IPS-11a (cell line): Measurements from ENCODE around the gene DNAH5.

Experiments
- H3K4me3 ChIP-seq: one replicate; pipeline ENCODE4 v1.5.1; 2013; ENCODE audit warnings: low read depth, low read length, control low read depth

DNAH5 gene

GRCh38 chr5:13735691-13736090 is 208.8 kb downstream of the DNAH5 start:
- H3K4me3 ChIP-seq: no peak overlapping the region

- H3K4me3 ChIP-seq: no peak overlapping the region
Measured at GRCh38 chr5:13731121-13731628, 213.3 kb downstream of the DNAH5 start.

- H3K4me3 ChIP-seq: no peak overlapping the region
Measured at GRCh38 chr5:13708906-13709305, 235.6 kb downstream of the DNAH5 start.

- H3K4me3 ChIP-seq: no peak overlapping the region
Measured at GRCh38 chr5:13708432-13708831, 236.1 kb downstream of the DNAH5 start.

GRCh38 chr5:13704396-13704795 is 240.1 kb downstream of the DNAH5 start:
- no peak overlapping the region for H3K4me3 ChIP-seq

- H3K4me3 ChIP-seq: no peak overlapping the region
Measured at GRCh38 chr5:13700626-13701025, 243.9 kb downstream of the DNAH5 start.

GRCh38 chr5:13698885-13699284 is 245.6 kb downstream of the DNAH5 start:
- H3K4me3 ChIP-seq: no peak overlapping the region

- H3K4me3 ChIP-seq: no peak overlapping the region
Measured at GRCh38 chr5:13695076-13695712, 249.3 kb downstream of the DNAH5 start.

GRCh38 chr5:13692172-13692571 is 252.3 kb downstream of the DNAH5 start:
- no peak overlapping the region for H3K4me3 ChIP-seq

GRCh38 chr5:13676531-13676930 is 268.0 kb downstream of the DNAH5 start:
- H3K4me3 ChIP-seq: no peak overlapping the region

- no peak overlapping the region for H3K4me3 ChIP-seq
Measured at GRCh38 chr5:13674391-13674790, 270.1 kb downstream of the DNAH5 start.

GRCh38 chr5:13673511-13673910 is 271.0 kb downstream of the DNAH5 start:
- H3K4me3 ChIP-seq: no peak overlapping the region

- no peak overlapping the region for H3K4me3 ChIP-seq
Measured at GRCh38 chr5:13664377-13664776, 280.1 kb downstream of the DNAH5 start.

GRCh38 chr5:13662626-13663025 is 281.9 kb downstream of the DNAH5 start:
- H3K4me3 ChIP-seq: no peak overlapping the region

- H3K4me3 ChIP-seq: no peak overlapping the region
Measured at GRCh38 chr5:13661272-13661671, 283.2 kb downstream of the DNAH5 start.

- H3K4me3 ChIP-seq: no peak overlapping the region
Measured at GRCh38 chr5:13660072-13660471, 284.4 kb downstream of the DNAH5 start.

GRCh38 chr5:13659391-13659790 is 285.1 kb downstream of the DNAH5 start:
- H3K4me3 ChIP-seq: no peak overlapping the region

- H3K4me3 ChIP-seq: no peak overlapping the region
Measured at GRCh38 chr5:13658761-13659160, 285.7 kb downstream of the DNAH5 start.

- no peak overlapping the region for H3K4me3 ChIP-seq
Measured at GRCh38 chr5:13658152-13658551, 286.3 kb downstream of the DNAH5 start.

GRCh38 chr5:13653709-13654108 is 290.8 kb downstream of the DNAH5 start:
- H3K4me3 ChIP-seq: no peak overlapping the region

GRCh38 chr5:13649656-13650055 is 294.8 kb downstream of the DNAH5 start:
- H3K4me3 ChIP-seq: no peak overlapping the region

GRCh38 chr5:13648822-13649221 is 295.7 kb downstream of the DNAH5 start:
- no peak overlapping the region for H3K4me3 ChIP-seq

- H3K4me3 ChIP-seq: no peak overlapping the region
Measured at GRCh38 chr5:13643734-13644133, 300.8 kb downstream of the DNAH5 start.
